ENCODE measurements around the gene SHB.

The SHB gene

GRCh38 chr9:38067859-38068681, 957 bp downstream of the SHB start:
- WGBS (ENCODE audit: extremely low coverage, insufficient coverage, insufficient read length) = no CpG with 5 or more reads among the region's 107 CpGs
- H3K4me2 ChIP-seq (ENCODE audit: low read length) = peak overlapping the region; percentile 69

DNA sequence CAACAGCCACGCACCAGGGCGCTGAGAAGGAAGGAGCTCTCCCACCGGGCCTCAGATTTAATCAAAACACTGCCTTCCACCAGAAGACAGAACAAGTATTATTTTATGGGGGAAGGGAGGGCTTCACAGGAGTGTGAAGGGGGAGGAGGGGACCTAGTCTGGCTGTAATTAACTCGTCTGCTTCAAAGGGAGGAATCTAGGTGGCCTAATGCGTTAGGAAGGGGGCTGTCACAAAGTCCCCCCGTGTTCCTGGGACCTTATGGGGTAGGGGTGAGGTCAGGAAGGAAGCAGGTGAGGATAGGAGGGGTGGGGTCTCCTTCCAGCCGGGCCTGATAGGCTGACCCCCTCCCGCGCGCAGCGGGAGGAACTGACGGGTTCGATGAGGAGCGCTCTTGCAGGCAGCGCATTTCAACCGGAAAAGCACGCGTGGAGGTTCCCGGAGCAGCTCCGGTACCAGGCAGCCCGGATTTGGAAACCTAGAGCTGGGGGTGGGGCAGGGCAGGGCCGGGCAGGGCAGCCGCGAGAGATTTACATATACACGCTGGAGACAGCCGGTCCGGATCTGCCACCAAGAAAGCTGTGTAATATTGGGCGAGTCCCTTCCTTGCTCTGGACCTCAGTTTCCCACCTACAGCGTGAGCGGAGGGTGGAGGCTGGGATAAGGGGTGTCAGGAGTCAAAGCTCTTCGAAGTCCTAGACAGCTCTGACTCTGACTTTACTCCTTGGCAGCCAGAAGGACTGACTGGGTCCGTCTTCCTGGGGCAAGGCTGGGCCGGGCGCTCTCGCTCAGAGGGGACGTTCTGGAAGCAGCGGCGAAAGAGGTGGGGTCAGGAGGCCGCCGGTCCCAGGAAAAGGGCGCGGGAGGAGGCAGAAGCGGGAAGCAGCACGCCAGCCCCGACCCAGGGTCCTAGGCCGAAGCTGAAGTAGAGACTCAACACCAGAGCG, 1.8 kb downstream of the SHB start:
- peak overlapping the region; percentile 98 for H3K18ac ChIP-seq (ENCODE audit: low read length)
- peak overlapping the region; percentile 95 for H3K27ac ChIP-seq (ENCODE audit: low read depth, low read length)
- peaks cover 51% of the 10 kb centered on the region for H3K79me2 ChIP-seq (ENCODE audit: control insufficient read depth, insufficient read depth, low read length, poor library complexity)
- peak overlapping the region; percentile 17 for H4K8ac ChIP-seq (ENCODE audit: low read depth, low read length)
- WGBS (ENCODE audit: extremely low coverage, insufficient coverage, insufficient read length) = no CpG with 5 or more reads among the region's 47 CpGs
- peaks cover 3% of the 10 kb centered on the region for H3K9me3 ChIP-seq (ENCODE audit: insufficient read depth, low read depth, low read length)
- H3K4me2 ChIP-seq (ENCODE audit: low read length) = peak overlapping the region; percentile 69
- H3K9ac ChIP-seq (ENCODE audit: low read length) = peak overlapping the region; percentile 87
- no peaks in the 10 kb centered on the region for H3K27me3 ChIP-seq (ENCODE audit: insufficient read depth, low read length)
- peaks cover 26% of the 10 kb centered on the region for H3K79me1 ChIP-seq (ENCODE audit: low read length)
- peak overlapping the region; percentile 51 for H2BK12ac ChIP-seq (ENCODE audit: low read length)
- H4K12ac ChIP-seq (ENCODE audit: low read depth, low read length) = peak overlapping the region; percentile 0
- peak overlapping the region; percentile 42 for H2BK120ac ChIP-seq (ENCODE audit: insufficient read depth, low read length, poor library complexity)
- H3K36me3 ChIP-seq (ENCODE audit: control insufficient read depth in 1 of 2, insufficient read depth in 2 of 2, low read length in 2 of 2) = peaks cover 4 to 11% of the 10 kb centered on the region in 2 experiments
- peak overlapping the region; percentile 97 for H3K4ac ChIP-seq (ENCODE audit: low read depth, low read length)
- peaks cover 33 to 47% of the 10 kb centered on the region in 2 experiments for H3K4me1 ChIP-seq (ENCODE audit: control insufficient read depth in 1 of 2, insufficient read depth in 2 of 2, low read length in 2 of 2)
- peak in 1 of 2 donors; percentile 46 for DNase-seq
- no peak overlapping the region for H3K23ac ChIP-seq (ENCODE audit: low read length)
- peak overlapping the region; percentile 28 for H2AFZ ChIP-seq (ENCODE audit: insufficient read depth, low read length, poor library complexity)
- H3K14ac ChIP-seq (ENCODE audit: low read length) = peak overlapping the region; percentile 98
- H4K91ac ChIP-seq (ENCODE audit: low read depth, low read length) = peak overlapping the region; percentile 93
- peak overlapping the region; percentile 86 for H2BK5ac ChIP-seq (ENCODE audit: low read depth, low read length, poor library complexity)
- peak overlapping the region; percentile 94 for H3K4me3 ChIP-seq (ENCODE audit: low read depth, low read length)
- H2AK5ac ChIP-seq (ENCODE audit: low read length) = peak overlapping the region; percentile 4

More at GRCh38 chr9:38067859-38068681, 957 bp downstream of the SHB start:
- Histone ChIP-seq H4K12ac (ENCODE audit: low read depth, low read length) (peak overlapping the region; percentile 0), H3K27me3 (ENCODE audit: insufficient read depth, low read length) (no peaks in the 10 kb centered on the region), H4K8ac (ENCODE audit: low read depth, low read length) (peak overlapping the region; percentile 68), H3K79me2 (ENCODE audit: control insufficient read depth, insufficient read depth, low read length, poor library complexity) (peaks cover 48% of the 10 kb centered on the region), H3K27ac (ENCODE audit: low read depth, low read length) (peak overlapping the region; percentile 95), H3K9ac (ENCODE audit: low read length) (peak overlapping the region; percentile 87), H2BK12ac (ENCODE audit: low read length) (peak overlapping the region; percentile 51), H3K4ac (ENCODE audit: low read depth, low read length) (peak overlapping the region; percentile 97), H3K14ac (ENCODE audit: low read length) (peak overlapping the region; percentile 98), H4K91ac (ENCODE audit: low read depth, low read length) (peak overlapping the region; percentile 93), H3K79me1 (ENCODE audit: low read length) (peaks cover 26% of the 10 kb centered on the region), H3K23ac (ENCODE audit: low read length) (peak overlapping the region; percentile 41), H3K9me3 (ENCODE audit: insufficient read depth, low read depth, low read length) (peaks cover 3% of the 10 kb centered on the region), H2AK5ac (ENCODE audit: low read length) (peak overlapping the region; percentile 66), H3K4me1 (ENCODE audit: control insufficient read depth in 1 of 2, insufficient read depth in 2 of 2, low read length in 2 of 2) (peaks cover 24 to 39% of the 10 kb centered on the region in 2 experiments), H2AFZ (ENCODE audit: insufficient read depth, low read length, poor library complexity) (peak overlapping the region; percentile 52), H2BK120ac (ENCODE audit: insufficient read depth, low read length, poor library complexity) (peak overlapping the region; percentile 42), H2BK5ac (ENCODE audit: low read depth, low read length, poor library complexity) (peak overlapping the region; percentile 86), H3K36me3 (ENCODE audit: control insufficient read depth in 1 of 2, insufficient read depth in 2 of 2, low read length in 2 of 2) (peaks cover 4 to 11% of the 10 kb centered on the region in 2 experiments), H3K4me3 (ENCODE audit: low read depth, low read length) (peak overlapping the region; percentile 94), H3K18ac (ENCODE audit: low read length) (peak overlapping the region; percentile 98)
- no peak for DNase-seq

DNA sequence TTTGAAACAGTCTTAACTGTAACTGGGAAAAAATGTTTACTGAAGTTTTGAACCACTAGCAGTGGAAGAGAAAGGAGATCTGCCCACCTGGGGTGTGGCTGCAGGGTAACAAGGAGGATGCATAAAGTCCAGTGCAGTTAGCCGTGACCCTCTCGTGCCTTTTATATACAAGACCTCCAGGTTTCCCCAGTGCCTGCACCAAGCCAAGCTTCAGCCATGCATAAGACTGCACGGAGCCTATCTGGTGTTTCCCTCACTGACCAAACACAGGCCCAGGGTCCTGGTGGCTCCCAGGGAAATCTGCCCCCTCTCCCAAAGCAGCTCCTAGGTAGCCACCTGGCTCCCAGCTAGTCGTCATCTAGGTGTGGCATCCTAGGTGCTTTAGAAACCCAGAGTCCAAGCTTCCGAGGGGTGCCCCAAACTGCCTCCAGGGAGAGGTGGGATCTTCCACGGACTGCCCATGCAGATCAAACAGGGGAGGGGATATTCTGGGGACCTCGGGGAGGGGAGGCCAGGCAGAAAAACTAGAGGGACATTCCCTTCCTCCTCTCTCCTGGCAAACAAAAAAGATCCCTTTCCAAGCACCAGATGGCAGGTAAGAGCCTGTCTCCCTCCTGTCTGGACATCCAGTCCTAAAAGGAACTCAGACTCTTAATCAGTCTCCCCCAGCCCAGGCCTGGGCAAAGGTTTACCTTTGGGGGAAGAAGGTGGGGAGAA, 2.7 kb downstream of the SHB start:
- Histone ChIP-seq H3K4me2 (ENCODE audit: low read length) (peak overlapping the region; percentile 69), H3K18ac (ENCODE audit: low read length) (no peak overlapping the region), H3K9me3 (ENCODE audit: insufficient read depth, low read depth, low read length) (peaks cover 3% of the 10 kb centered on the region), H3K79me2 (ENCODE audit: control insufficient read depth, insufficient read depth, low read length, poor library complexity) (peaks cover 54% of the 10 kb centered on the region), H2BK120ac (ENCODE audit: insufficient read depth, low read length, poor library complexity) (no peak overlapping the region), H2BK12ac (ENCODE audit: low read length) (no peak overlapping the region), H3K14ac (ENCODE audit: low read length) (no peak overlapping the region), H2AK5ac (ENCODE audit: low read length) (no peak overlapping the region), H4K12ac (ENCODE audit: low read depth, low read length) (no peak overlapping the region), H3K27me3 (ENCODE audit: insufficient read depth, low read length) (no peaks in the 10 kb centered on the region), H4K91ac (ENCODE audit: low read depth, low read length) (no peak overlapping the region), H3K4me1 (ENCODE audit: control insufficient read depth in 1 of 2, insufficient read depth in 2 of 2, low read length in 2 of 2) (peaks cover 34 to 49% of the 10 kb centered on the region in 2 experiments), H2AFZ (ENCODE audit: insufficient read depth, low read length, poor library complexity) (no peak overlapping the region), H3K36me3 (ENCODE audit: control insufficient read depth in 1 of 2, insufficient read depth in 2 of 2, low read length in 2 of 2) (peaks cover 4 to 14% of the 10 kb centered on the region in 2 experiments), H3K79me1 (ENCODE audit: low read length) (peaks cover 26% of the 10 kb centered on the region), H3K4me3 (ENCODE audit: low read depth, low read length) (peak overlapping the region; percentile 94), H3K27ac (ENCODE audit: low read depth, low read length) (no peak overlapping the region), H3K9ac (ENCODE audit: low read length) (peak overlapping the region; percentile 87), H3K4ac (ENCODE audit: low read depth, low read length) (peak overlapping the region; percentile 97), H3K23ac (ENCODE audit: low read length) (no peak overlapping the region), H2BK5ac (ENCODE audit: low read depth, low read length, poor library complexity) (no peak overlapping the region), H4K8ac (ENCODE audit: low read depth, low read length) (no peak overlapping the region)
- DNase-seq = no peak
- no CpG with 5 or more reads among the region's 7 CpGs for WGBS (ENCODE audit: extremely low coverage, insufficient coverage, insufficient read length)
